CD4-positive, CD25-positive, alpha-beta regulatory T cell (primary cell): ENCODE results near the gene PPM1F. TPM values are rescaled to one million over a fixed set of nuclear protein-coding genes. Genes with fewer than 3 reads are reported as not detected.
A peak's percentile ranks its signal among the peaks of the same experiment; 100 is the strongest.

Source experiments
- ATAC-seq, 2 donors: fragments of 150-1000 bp; cut with Tn5 transposase; one replicate each; pipeline ENCODE4 v1.10.0; 2021; ENCODE audit warnings: low read depth in 2 of 2, moderate number of reproducible peaks in 2 of 2, moderate library complexity in 1 of 2
- DNase-seq, 3 donors: peaks; one replicate each; pipeline versions ENCODE4 v3.0.0 to v3.0.0-alpha.2; 2012 to 2022; ENCODE audit warnings: mixed read lengths in 1 of 3
- H3K27ac ChIP-seq: one replicate; pipeline ENCODE4 v1.7.0; 2013; ENCODE audit warnings: mild to moderate bottlenecking, low read length; ENCODE audit not compliant: insufficient read depth, poor library complexity, severe bottlenecking
- H3K27me3 ChIP-seq: one replicate; pipeline ENCODE4 v1.7.0; 2013; ENCODE audit warnings: low read length; ENCODE audit not compliant: control insufficient read depth, insufficient read depth
- H3K36me3 ChIP-seq: one replicate; pipeline ENCODE4 v1.7.0; 2013; ENCODE audit warnings: mild to moderate bottlenecking, low read length, moderate library complexity; ENCODE audit not compliant: control insufficient read depth, insufficient read depth
- H3K4me1 ChIP-seq: 2 replicates; pipeline ENCODE4 v1.7.0; 2013; ENCODE audit warnings: mild to moderate bottlenecking, low read length; ENCODE audit not compliant: insufficient read depth, control insufficient read depth, poor library complexity, severe bottlenecking
- H3K4me3 ChIP-seq: one replicate; pipeline ENCODE4 v1.7.0; 2013; ENCODE audit warnings: low read depth, mild to moderate bottlenecking, low read length, moderate library complexity
- H3K9me3 ChIP-seq, 2 experiments: 1 replicate in 1 of 2; 2 replicates in 1 of 2; pipeline ENCODE4 v1.7.0; 2013; ENCODE audit warnings: low read length in 2 of 2, mild to moderate bottlenecking in 1 of 2, moderate library complexity in 1 of 2; ENCODE audit not compliant: control insufficient read depth in 2 of 2
- H3K27ac Mint-ChIP-seq, 3 donors: one replicate each; pipeline ENCODE4 v1.8.0; 2020 to 2022; ENCODE audit warnings: mild to moderate bottlenecking in 3 of 3, mixed read lengths in 3 of 3, moderate library complexity in 2 of 3
- H3K27me3 Mint-ChIP-seq: one replicate; pipeline ENCODE4 v1.8.0; 2022; ENCODE audit warnings: mild to moderate bottlenecking, mixed read lengths
- H3K36me3 Mint-ChIP-seq: one replicate; pipeline ENCODE4 v1.8.0; 2020; ENCODE audit warnings: mixed read lengths
- H3K4me1 Mint-ChIP-seq, 4 donors: one replicate each; pipeline ENCODE4 v1.8.0; 2020 to 2022; ENCODE audit warnings: mixed read lengths in 4 of 4, mild to moderate bottlenecking in 1 of 4
- H3K4me3 Mint-ChIP-seq, 4 donors: one replicate each; pipeline ENCODE4 v1.8.0; 2020 to 2022; ENCODE audit warnings: mild to moderate bottlenecking in 4 of 4, mixed read lengths in 4 of 4, moderate library complexity in 3 of 4
- H3K9me3 Mint-ChIP-seq, 7 donors: one replicate each; pipeline ENCODE4 v1.8.0; 2020 to 2022; ENCODE audit warnings: mixed read lengths in 7 of 7, mild to moderate bottlenecking in 3 of 7, moderate library complexity in 2 of 7
- polyA plus RNA-seq, 4 donors: library from polyadenylated mRNA; unstranded; fragments of 300-500 nt; fragmentation: Illumina TruSeq; gene quantifications; one replicate each; pipeline ENCODE4 v1.2.3, GENCODE V29; 2021
- total RNA-seq: library from RNA; stranded (reverse); gene quantifications from one replicate; pipeline ENCODE4 v1.2.3, GENCODE V29; 2022

Gene PPM1F
- total and polyA plus RNA-seq, 5 donors from 2014 or later, result 5.6 to 19.6 (median 7.1) TPM

- H3K36me3 Mint-ChIP-seq, result peaks cover 15% of the 10 kb centered on the region
- DNase-seq (no peak), ATAC-seq (no peak)
- peak overlapping the region in 1 of 4 donors; percentile 52 for H3K4me3 Mint-ChIP-seq
- H3K27me3 Mint-ChIP-seq, result no peaks in the 10 kb centered on the region
- Histone ChIP-seq H3K4me1 (peaks cover 2% of the 10 kb centered on the region), H3K27me3 (no peaks in the 10 kb centered on the region), H3K27ac (no peak overlapping the region), H3K36me3 (no peaks in the 10 kb centered on the region), H3K4me3 (no peak overlapping the region), H3K9me3 (no peaks in the 10 kb centered on the region)
- peak overlapping the region in 2 of 3 donors; percentile 32 to 41 for H3K27ac Mint-ChIP-seq
- no peaks in the 10 kb centered on the region for H3K9me3 Mint-ChIP-seq
- H3K4me1 Mint-ChIP-seq, result peaks cover 0 to 42% (median 19%) of the 10 kb centered on the region in 4 donors
Observed at GRCh38 chr22:21946262-21946925, 6.3 kb downstream of the PPM1F start.

GRCh38 chr22:21945453-21946261 lies 7.0 kb downstream of the PPM1F start:
- H3K9me3 ChIP-seq, result no peaks in the 10 kb centered on the region
- Mint-ChIP-seq H3K4me1 (peaks cover 0 to 43% (median 21%) of the 10 kb centered on the region in 4 donors), H3K4me3 (peak overlapping the region in 1 of 4 donors; percentile 52), H3K27ac (peak overlapping the region in 2 of 3 donors; percentile 10 to 69), H3K9me3 (no peaks in the 10 kb centered on the region), H3K36me3 (peaks cover 17% of the 10 kb centered on the region), H3K27me3 (no peaks in the 10 kb centered on the region)
- H3K4me3 ChIP-seq, result no peak overlapping the region
- H3K27ac ChIP-seq, result no peak overlapping the region
- no peak for DNase-seq
- no peaks in the 10 kb centered on the region for H3K36me3 ChIP-seq
- ATAC-seq, result no peak
- peaks cover 2% of the 10 kb centered on the region for H3K4me1 ChIP-seq
- no peaks in the 10 kb centered on the region for H3K27me3 ChIP-seq

- no peak for ATAC-seq
- peaks cover 0 to 42% (median 21%) of the 10 kb centered on the region in 4 donors for H3K4me1 Mint-ChIP-seq
- H3K36me3 ChIP-seq, result no peaks in the 10 kb centered on the region
- no peaks in the 10 kb centered on the region for H3K27me3 ChIP-seq
- no peaks in the 10 kb centered on the region for H3K9me3 Mint-ChIP-seq
- no peaks in the 10 kb centered on the region for H3K27me3 Mint-ChIP-seq
- no peaks in the 10 kb centered on the region for H3K9me3 ChIP-seq
- H3K4me3 ChIP-seq, result no peak overlapping the region
- H3K27ac ChIP-seq, result no peak overlapping the region
- H3K27ac Mint-ChIP-seq, result peak overlapping the region in 2 of 3 donors; percentile 10 to 69
- H3K4me3 Mint-ChIP-seq, result peak overlapping the region in 1 of 4 donors; percentile 24
- H3K4me1 ChIP-seq, result peaks cover 2% of the 10 kb centered on the region
- no peak for DNase-seq
- peaks cover 17% of the 10 kb centered on the region for H3K36me3 Mint-ChIP-seq
Observed at GRCh38 chr22:21944871-21945270, 7.8 kb downstream of the PPM1F start.

- DNase-seq (no peak), ATAC-seq (no peak)
- H3K9me3 ChIP-seq, result no peaks in the 10 kb centered on the region
- Mint-ChIP-seq H3K27ac (peak overlapping the region in 1 of 3 donors; percentile 60), H3K4me3 (no peak overlapping the region), H3K4me1 (peaks cover 0 to 48% (median 21%) of the 10 kb centered on the region in 4 donors), H3K27me3 (no peaks in the 10 kb centered on the region), H3K9me3 (no peaks in the 10 kb centered on the region), H3K36me3 (peaks cover 17% of the 10 kb centered on the region)
- H3K36me3 ChIP-seq, result no peaks in the 10 kb centered on the region
- peaks cover 2% of the 10 kb centered on the region for H3K4me1 ChIP-seq
- H3K4me3 ChIP-seq, result no peak overlapping the region
- H3K27ac ChIP-seq, result no peak overlapping the region
- no peaks in the 10 kb centered on the region for H3K27me3 ChIP-seq
Observed at GRCh38 chr22:21943571-21944448, 8.8 kb downstream of the PPM1F start.

- H3K36me3 Mint-ChIP-seq, result peaks cover 17% of the 10 kb centered on the region
- DNase-seq (peak in 1 of 3 donors; percentile 11), ATAC-seq (no peak)
- no peaks in the 10 kb centered on the region for H3K36me3 ChIP-seq
- no peaks in the 10 kb centered on the region for H3K9me3 Mint-ChIP-seq
- no peaks in the 10 kb centered on the region for H3K27me3 ChIP-seq
- H3K4me1 ChIP-seq, result peaks cover 14% of the 10 kb centered on the region
- no peak overlapping the region for H3K4me3 ChIP-seq
- no peak overlapping the region for H3K27ac ChIP-seq
- H3K27me3 Mint-ChIP-seq, result no peaks in the 10 kb centered on the region
- no peaks in the 10 kb centered on the region for H3K9me3 ChIP-seq
- peak overlapping the region; percentile 20 to 98 (median 37) for H3K27ac Mint-ChIP-seq
- peak overlapping the region in 1 of 4 donors; percentile 41 for H3K4me3 Mint-ChIP-seq
- peaks cover 0 to 50% (median 22%) of the 10 kb centered on the region in 4 donors for H3K4me1 Mint-ChIP-seq
Observed at GRCh38 chr22:21942407-21943343, 10.0 kb downstream of the PPM1F start.

GRCh38 chr22:21941921-21942320 lies 10.7 kb downstream of the PPM1F start:
- ATAC-seq (no peak), DNase-seq (no peak)
- Mint-ChIP-seq H3K9me3 (no peaks in the 10 kb centered on the region), H3K4me1 (peaks cover 0 to 47% (median 19%) of the 10 kb centered on the region in 4 donors), H3K27ac (peak overlapping the region; percentile 37 to 98 (median 51)), H3K27me3 (no peaks in the 10 kb centered on the region), H3K4me3 (no peak overlapping the region), H3K36me3 (peaks cover 17% of the 10 kb centered on the region)
- Histone ChIP-seq H3K9me3 (no peaks in the 10 kb centered on the region), H3K27ac (no peak overlapping the region), H3K4me3 (no peak overlapping the region), H3K36me3 (no peaks in the 10 kb centered on the region), H3K4me1 (peaks cover 16% of the 10 kb centered on the region), H3K27me3 (no peaks in the 10 kb centered on the region)
